COLO829 (cell line): ENCODE results near the gene MRGPRX3.
"Not testable (repeated sequence)": the region's sequence is repeated elsewhere in the genome, so short reads cannot be mapped to it uniquely, and the experiment has no call there.

Source experiments
- DNase-seq: peaks from one replicate; pipeline ENCODE4 v3.0.0; 2012; ENCODE audit warnings: low spot score

The MRGPRX3 gene

GRCh38 chr11:18132341-18132740 is at the start of gene MRGPRX3:
TSS of gene MRGPRX3 (plus strand) at chr11:18132571. CDS start at chr11:18137203, 4,632 bp downstream.
- DNase-seq: no peak

GRCh38 chr11:18088366-18088765 is 44.0 kb upstream of the MRGPRX3 start:
- DNase-seq: no peak

- DNase-seq: no peak
Measured at GRCh38 chr11:18088966-18089365, 43.4 kb upstream of the MRGPRX3 start.

GRCh38 chr11:18091731-18092130 is 40.6 kb upstream of the MRGPRX3 start:
- no peak for DNase-seq

GRCh38 chr11:18093959-18094358 is 38.4 kb upstream of the MRGPRX3 start:
- no peak for DNase-seq

GRCh38 chr11:18100926-18101656 is 31.3 kb upstream of the MRGPRX3 start:
- DNase-seq: no peak

- DNase-seq: no peak
Measured at GRCh38 chr11:18105086-18105801, 27.1 kb upstream of the MRGPRX3 start.

- DNase-seq: peak; percentile 85
Measured at GRCh38 chr11:18105802-18106574, 26.4 kb upstream of the MRGPRX3 start, which contains the start of gene SAAL1. TSS of gene SAAL1 (minus strand) at chr11:18106082. CDS start at chr11:18106041, 41 bp downstream.

GRCh38 chr11:18106688-18107087 is 25.7 kb upstream of the MRGPRX3 start:
- peak; percentile 81 for DNase-seq

GRCh38 chr11:18108254-18108653 is 24.1 kb upstream of the MRGPRX3 start:
- no peak for DNase-seq

GRCh38 chr11:18111005-18111404 is 21.4 kb upstream of the MRGPRX3 start:
- no peak for DNase-seq

GRCh38 chr11:18115360-18116127 is 16.8 kb upstream of the MRGPRX3 start:
- peak; percentile 68 for DNase-seq

GRCh38 chr11:18121331-18121828 is 11.0 kb upstream of the MRGPRX3 start:
- DNase-seq: not testable (repeated sequence)

- not testable (repeated sequence) for DNase-seq
Measured at GRCh38 chr11:18131115-18131514, 1.3 kb upstream of the MRGPRX3 start.

GRCh38 chr11:18135308-18135707 is 2.9 kb downstream of the MRGPRX3 start:
- no peak for DNase-seq

GRCh38 chr11:18137186-18137800 is 4.9 kb downstream of the MRGPRX3 start:
- no peak for DNase-seq

GRCh38 chr11:18140145-18140544 is 7.8 kb downstream of the MRGPRX3 start:
- no peak for DNase-seq

- DNase-seq: no peak
Measured at GRCh38 chr11:18144243-18144642, 11.9 kb downstream of the MRGPRX3 start.

GRCh38 chr11:18145025-18145424 is 12.7 kb downstream of the MRGPRX3 start:
- peak; percentile 7 for DNase-seq

GRCh38 chr11:18145837-18146236 is 13.5 kb downstream of the MRGPRX3 start:
- DNase-seq: no peak

- DNase-seq: no peak
Measured at GRCh38 chr11:18151581-18151980, 19.2 kb downstream of the MRGPRX3 start.
